Left lung (tissue), 10 donors: ENCODE measurements around the gene ARHGAP10. TPM values are rescaled to one million over a fixed set of nuclear protein-coding genes. Genes with fewer than 3 reads are reported as not detected.
A peak's percentile ranks its signal among the peaks of the same experiment; 100 is the strongest.

ENCODE experiments used
- ATAC-seq: fragments of 200-7000 bp; cut with Tn5 transposase; one replicate; pipeline ENCODE4 v1.9.1; 2020; ENCODE audit warnings: moderate library complexity
- DNase-seq, 4 donors: peaks; one replicate each; pipeline ENCODE4 v3.0.0-alpha.2; 2013 to 2020
- H3K27ac ChIP-seq, 2 donors: fragments of 200-600 bp; sonication (generic) in 1 of 2; one replicate each; pipeline versions ENCODE4 v1.5.0 to v1.8.0; 2020 to 2021
- H3K27me3 ChIP-seq, 2 donors: fragments of 200-600 bp; sonication (generic) in 1 of 2; one replicate each; pipeline versions ENCODE4 v1.5.0 to v1.8.0; 2020 to 2021
- H3K36me3 ChIP-seq, 2 donors: fragments of 200-600 bp; sonication (generic) in 1 of 2; one replicate each; pipeline versions ENCODE4 v1.5.0 to v1.8.0; 2020 to 2021
- H3K4me1 ChIP-seq, 2 donors: fragments of 200-600 bp; one replicate each; pipeline ENCODE4 v1.8.0; 2021
- H3K4me3 ChIP-seq, 2 donors: fragments of 200-600 bp; sonication (generic) in 1 of 2; one replicate each; pipeline versions ENCODE4 v1.5.0 to v1.8.0; 2020 to 2021; ENCODE audit warnings: mild to moderate bottlenecking in 1 of 2
- H3K9me3 ChIP-seq, 2 donors: fragments of 200-600 bp; sonication (generic) in 1 of 2; one replicate each; pipeline versions ENCODE4 v1.5.0 to v1.8.0; 2020 to 2021
- CTCF ChIP-seq, 2 donors: fragments of 200-600 bp; sonication (generic) in 1 of 2; IDR thresholded peaks; one replicate each; pipeline versions ENCODE4 v1.5.0 to v1.8.0; 2021; ENCODE audit warnings: antibody characterized with exemption in 2 of 2
- intact Hi-C, 2 donors: fragments of 100-400 bp; cut with DNase I; formaldehyde crosslinking; loops; one replicate each; pipeline versions ENCODE4 v1.11.2 to v1.14.2; 2022
- polyA plus RNA-seq, 6 donors: library from polyadenylated mRNA; unstranded; fragments of 120-200 nt; gene quantifications; one replicate each; pipeline ENCODE4 v1.2.1, GENCODE V29; 2013; ENCODE audit not compliant: insufficient read length in 6 of 6
- total RNA-seq, 2 donors: library from RNA; stranded (reverse); fragmentation: NEBNext Ultra II Directional; extraction: Animal tissue kit (Norgen Biotek cat#: 25700); gene quantifications; one replicate each; pipeline ENCODE4 v1.2.1, GENCODE V29; 2021
- donor health status: DM: no; HTN: yes; CAD: no.
- donor health status: DM: no; HTN: no; CAD: no.

Gene ARHGAP10
- total and polyA plus RNA-seq, 8 donors, result 11.6 to 25.4 (median 14.2) TPM

GRCh38 chr4:147799986-147800555, 68.2 kb downstream of the ARHGAP10 start:
- ATAC-seq (peak; percentile 30), DNase-seq (no peak)
- no peaks in the 10 kb centered on the region for H3K36me3 ChIP-seq
- peaks cover 0 to 3% of the 10 kb centered on the region in 2 donors for H3K4me1 ChIP-seq
- no peak overlapping the region for H3K27ac ChIP-seq
- no peaks in the 10 kb centered on the region for H3K9me3 ChIP-seq
- intact Hi-C loops, result no loop called here
- no peak overlapping the region for H3K4me3 ChIP-seq
- no peak for TF ChIP-seq CTCF (IDR thresholded peaks at IDR 0.05)
- H3K27me3 ChIP-seq, result no peaks in the 10 kb centered on the region

- no peak overlapping the region for H3K4me3 ChIP-seq
- no peak for ATAC-seq
- H3K4me1 ChIP-seq, result peaks cover 0 to 3% of the 10 kb centered on the region in 2 donors
- H3K27ac ChIP-seq, result no peak overlapping the region
- H3K27me3 ChIP-seq, result no peaks in the 10 kb centered on the region
- intact Hi-C loops, result no loop called here
- H3K36me3 ChIP-seq, result no peaks in the 10 kb centered on the region
- H3K9me3 ChIP-seq, result no peaks in the 10 kb centered on the region
- DNase-seq, result no peak
- no peak for TF ChIP-seq CTCF (IDR thresholded peaks at IDR 0.05)
Measured at GRCh38 chr4:147801820-147802219, 69.9 kb downstream of the ARHGAP10 start.

- no peak overlapping the region for H3K4me3 ChIP-seq
- no peak for ATAC-seq
- peaks cover 0 to 3% of the 10 kb centered on the region in 2 donors for H3K4me1 ChIP-seq
- H3K27ac ChIP-seq, result no peak overlapping the region
- intact Hi-C loops, result no loop called here
- no peaks in the 10 kb centered on the region for H3K9me3 ChIP-seq
- no peak for DNase-seq
- no peaks in the 10 kb centered on the region for H3K27me3 ChIP-seq
- no peak for TF ChIP-seq CTCF (IDR thresholded peaks at IDR 0.05)
- no peaks in the 10 kb centered on the region for H3K36me3 ChIP-seq
Measured at GRCh38 chr4:147802346-147802745, 70.5 kb downstream of the ARHGAP10 start.

GRCh38 chr4:147805946-147806345, 74.1 kb downstream of the ARHGAP10 start:
- ATAC-seq, result no peak
- H3K36me3 ChIP-seq, result no peaks in the 10 kb centered on the region
- no peak for TF ChIP-seq CTCF (IDR thresholded peaks at IDR 0.05)
- no peak for DNase-seq
- H3K27me3 ChIP-seq, result no peaks in the 10 kb centered on the region
- no peak overlapping the region for H3K27ac ChIP-seq
- H3K9me3 ChIP-seq, result no peaks in the 10 kb centered on the region
- intact Hi-C loops, result no loop called here
- H3K4me1 ChIP-seq, result peaks cover 0 to 12% of the 10 kb centered on the region in 2 donors
- no peak overlapping the region for H3K4me3 ChIP-seq

GRCh38 chr4:147808447-147808846, 76.6 kb downstream of the ARHGAP10 start:
- Histone ChIP-seq H3K27ac (no peak overlapping the region), H3K4me1 (peaks cover 0 to 20% of the 10 kb centered on the region in 2 donors), H3K9me3 (no peaks in the 10 kb centered on the region), H3K36me3 (no peaks in the 10 kb centered on the region), H3K27me3 (no peaks in the 10 kb centered on the region), H3K4me3 (no peak overlapping the region)
- intact Hi-C loops, result no loop called here
- TF ChIP-seq CTCF (IDR thresholded peaks at IDR 0.05), result no peak
- no peak for DNase-seq
- peak; percentile 41 for ATAC-seq
